Measurements from ENCODE around the gene PPP6R2.

PPP6R2 gene

GRCh38 chr22:50485221-50486131, 142.3 kb downstream of the PPP6R2 start:
- no peak for DNase-seq (ENCODE audit: low read depth)

GRCh38 chr22:50486561-50487289, 143.6 kb downstream of the PPP6R2 start, which contains the start of gene MIOX:
Gene MIOX, plus strand, starts transcription at chr22:50486859. Its CDS starts 39 bp downstream, at chr22:50486898.
- no peak for DNase-seq (ENCODE audit: low read depth)

- no peak for DNase-seq (ENCODE audit: low read depth)
Measured at GRCh38 chr22:50487290-50488005, 144.3 kb downstream of the PPP6R2 start.

GRCh38 chr22:50488006-50488677, 145.0 kb downstream of the PPP6R2 start:
- DNase-seq (ENCODE audit: low read depth): no peak

GRCh38 chr22:50488886-50489285, 145.8 kb downstream of the PPP6R2 start:
- DNase-seq (ENCODE audit: low read depth): no peak

GRCh38 chr22:50489363-50490243, 146.5 kb downstream of the PPP6R2 start:
- DNase-seq (ENCODE audit: low read depth): no peak

- no peak for DNase-seq (ENCODE audit: low read depth)
Measured at GRCh38 chr22:50490531-50491308, 147.6 kb downstream of the PPP6R2 start.

All from activated gamma-delta T cell treated with anti-CD3 and anti-CD28 coated beads, Interleukin-2, amount 50 U/mL, for 16 hours (primary cell).